Measurements from ENCODE around the gene TATDN2. TPM values are rescaled to one million over a fixed set of nuclear protein-coding genes. Genes with fewer than 3 reads are reported as not detected.

The TATDN2 gene
- polyA plus RNA-seq, 6 donors from 2014 or later = 5.5 to 12.4 (median 9.7) TPM

- DNase-seq (no peak), ATAC-seq (ENCODE audit: low read depth in 2 of 2) (no peak)
- Mint-ChIP-seq H3K27ac (peak overlapping the region in 3 of 6 donors; percentile 6 to 60 (median 17)), H3K9me3 (no peaks in the 10 kb centered on the region), H3K4me3 (no peak overlapping the region), H3K36me3 (no peaks in the 10 kb centered on the region), H3K27me3 (no peaks in the 10 kb centered on the region), H3K4me1 (peaks cover 5 to 17% (median 11%) of the 10 kb centered on the region in 3 donors)
Measured at GRCh38 chr3:10280177-10280529, 31.9 kb downstream of the TATDN2 start.

- no peaks in the 10 kb centered on the region for H3K9me3 Mint-ChIP-seq
- H3K4me1 Mint-ChIP-seq = peaks cover 9 to 18% (median 14%) of the 10 kb centered on the region in 3 donors
- ATAC-seq (ENCODE audit: low read depth in 2 of 2) (no peak), DNase-seq (no peak)
- no peak overlapping the region for H3K4me3 Mint-ChIP-seq
- no peaks in the 10 kb centered on the region for H3K36me3 Mint-ChIP-seq
- H3K27me3 Mint-ChIP-seq = no peaks in the 10 kb centered on the region
- peak overlapping the region in 2 of 6 donors; percentile 42 to 59 for H3K27ac Mint-ChIP-seq
Measured at GRCh38 chr3:10280571-10280970, 32.3 kb downstream of the TATDN2 start.

DNA sequence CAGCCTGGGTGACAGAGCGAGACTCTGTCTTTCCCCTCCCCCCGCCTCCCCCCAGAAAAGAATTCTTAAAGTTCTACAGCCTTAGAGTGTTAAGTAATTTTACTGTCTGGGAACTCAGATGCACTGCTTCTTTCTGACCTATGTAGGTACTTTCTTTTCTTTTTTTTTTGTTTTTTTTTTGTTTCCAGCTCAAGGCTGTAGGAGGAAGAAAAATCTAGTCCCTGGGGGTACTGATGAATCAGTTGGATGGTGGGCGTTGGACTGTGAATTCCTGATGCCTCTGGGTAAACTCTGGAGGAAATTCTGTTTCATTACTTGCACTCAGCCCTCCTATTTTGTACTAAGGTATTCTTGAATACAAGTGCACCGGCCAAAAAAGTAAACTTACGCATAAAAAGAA is 33.7 kb downstream of the TATDN2 start:
- H3K27ac Mint-ChIP-seq = peak overlapping the region in 3 of 6 donors; percentile 34 to 91 (median 39)
- no peaks in the 10 kb centered on the region for H3K9me3 Mint-ChIP-seq
- H3K4me3 Mint-ChIP-seq = no peak overlapping the region
- H3K27me3 Mint-ChIP-seq = no peaks in the 10 kb centered on the region
- no peak for DNase-seq
- no peak for ATAC-seq (ENCODE audit: low read depth in 2 of 2)
- H3K4me1 Mint-ChIP-seq = peaks cover 9 to 20% (median 15%) of the 10 kb centered on the region in 3 donors
- no peaks in the 10 kb centered on the region for H3K36me3 Mint-ChIP-seq

- no peak overlapping the region for H3K27ac Mint-ChIP-seq
- H3K4me3 Mint-ChIP-seq = peak overlapping the region in 1 of 8 donors; percentile 1
- H3K4me1 Mint-ChIP-seq = peaks cover 9 to 19% (median 19%) of the 10 kb centered on the region in 3 donors
- ATAC-seq (ENCODE audit: low read depth in 2 of 2) = no peak
- H3K27me3 Mint-ChIP-seq = no peaks in the 10 kb centered on the region
- no peaks in the 10 kb centered on the region for H3K9me3 Mint-ChIP-seq
- DNase-seq = no peak
- no peaks in the 10 kb centered on the region for H3K36me3 Mint-ChIP-seq
Measured at GRCh38 chr3:10283638-10284037, 35.4 kb downstream of the TATDN2 start.

- H3K4me3 Mint-ChIP-seq = no peak overlapping the region
- DNase-seq = no peak
- no peaks in the 10 kb centered on the region for H3K36me3 Mint-ChIP-seq
- H3K27ac Mint-ChIP-seq = peak overlapping the region in 3 of 6 donors; percentile 50 to 70 (median 67)
- no peaks in the 10 kb centered on the region for H3K9me3 Mint-ChIP-seq
- peaks cover 9 to 19% (median 19%) of the 10 kb centered on the region in 3 donors for H3K4me1 Mint-ChIP-seq
- ATAC-seq (ENCODE audit: low read depth in 2 of 2) = peak; percentile 60 to 66
- no peaks in the 10 kb centered on the region for H3K27me3 Mint-ChIP-seq
Measured at GRCh38 chr3:10284496-10284895, 36.2 kb downstream of the TATDN2 start.

DNA sequence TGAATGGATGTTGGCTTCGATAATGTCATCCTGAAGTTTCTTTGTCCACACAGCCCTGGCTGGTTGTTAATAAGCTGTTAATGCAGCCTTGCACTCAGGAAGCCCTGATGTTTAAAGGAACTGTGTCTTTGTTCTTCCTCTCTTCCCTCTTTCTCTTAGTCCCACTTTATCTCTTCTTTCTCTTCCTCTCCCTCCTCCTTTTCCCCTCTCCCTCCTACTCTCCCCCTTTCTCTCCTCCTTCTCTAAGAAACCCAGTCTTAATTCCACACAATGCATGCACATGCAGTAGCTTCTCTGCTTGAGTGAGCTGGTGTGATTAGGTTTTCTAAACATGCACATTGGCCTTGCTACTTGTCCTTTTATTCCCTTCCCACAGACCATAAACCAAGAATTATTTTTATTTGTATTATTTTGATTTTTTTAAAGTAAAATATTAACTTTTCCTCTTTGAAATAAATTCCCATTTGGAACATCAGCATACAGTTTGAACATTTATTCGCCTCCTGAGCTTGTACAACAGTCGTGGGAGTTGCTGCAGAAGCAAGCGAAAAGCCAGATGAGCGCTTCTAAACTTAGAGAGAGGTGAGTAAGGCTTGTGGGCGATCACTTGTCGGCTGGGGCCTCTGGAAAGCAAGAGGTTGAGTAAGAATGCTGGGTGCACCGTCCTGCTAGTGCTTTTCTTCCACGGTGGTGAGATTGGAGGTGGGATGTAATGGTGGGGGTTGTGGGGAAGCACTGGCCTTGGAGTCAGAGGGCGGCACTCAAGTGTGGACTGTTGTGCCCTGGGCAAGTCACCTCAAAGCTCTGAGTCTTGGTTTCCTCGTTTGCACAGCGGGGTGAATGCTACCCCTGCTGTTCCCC is 37.2 kb downstream of the TATDN2 start:
- Mint-ChIP-seq H3K27me3 (no peaks in the 10 kb centered on the region), H3K4me3 (no peak overlapping the region)
- no peak for ATAC-seq (ENCODE audit: low read depth in 2 of 2)

GRCh38 chr3:10286133-10286524 is 37.9 kb downstream of the TATDN2 start:
- ATAC-seq (ENCODE audit: low read depth in 2 of 2) = no peak
- no peak overlapping the region for H3K4me3 Mint-ChIP-seq
- H3K27me3 Mint-ChIP-seq = no peaks in the 10 kb centered on the region
- H3K4me1 Mint-ChIP-seq = peaks cover 9 to 21% (median 20%) of the 10 kb centered on the region in 3 donors
- H3K9me3 Mint-ChIP-seq = no peaks in the 10 kb centered on the region
- no peak overlapping the region for H3K27ac Mint-ChIP-seq
- DNase-seq = no peak
- H3K36me3 Mint-ChIP-seq = no peaks in the 10 kb centered on the region

More for the DNA sequence above, 37.2 kb downstream of the TATDN2 start:
- peak overlapping the region in 1 of 6 donors; percentile 50 for H3K27ac Mint-ChIP-seq
- H3K4me1 Mint-ChIP-seq = peaks cover 9 to 19% (median 19%) of the 10 kb centered on the region in 3 donors
- no peaks in the 10 kb centered on the region for H3K36me3 Mint-ChIP-seq
- H3K9me3 Mint-ChIP-seq = no peaks in the 10 kb centered on the region
- DNase-seq = no peak

DNA sequence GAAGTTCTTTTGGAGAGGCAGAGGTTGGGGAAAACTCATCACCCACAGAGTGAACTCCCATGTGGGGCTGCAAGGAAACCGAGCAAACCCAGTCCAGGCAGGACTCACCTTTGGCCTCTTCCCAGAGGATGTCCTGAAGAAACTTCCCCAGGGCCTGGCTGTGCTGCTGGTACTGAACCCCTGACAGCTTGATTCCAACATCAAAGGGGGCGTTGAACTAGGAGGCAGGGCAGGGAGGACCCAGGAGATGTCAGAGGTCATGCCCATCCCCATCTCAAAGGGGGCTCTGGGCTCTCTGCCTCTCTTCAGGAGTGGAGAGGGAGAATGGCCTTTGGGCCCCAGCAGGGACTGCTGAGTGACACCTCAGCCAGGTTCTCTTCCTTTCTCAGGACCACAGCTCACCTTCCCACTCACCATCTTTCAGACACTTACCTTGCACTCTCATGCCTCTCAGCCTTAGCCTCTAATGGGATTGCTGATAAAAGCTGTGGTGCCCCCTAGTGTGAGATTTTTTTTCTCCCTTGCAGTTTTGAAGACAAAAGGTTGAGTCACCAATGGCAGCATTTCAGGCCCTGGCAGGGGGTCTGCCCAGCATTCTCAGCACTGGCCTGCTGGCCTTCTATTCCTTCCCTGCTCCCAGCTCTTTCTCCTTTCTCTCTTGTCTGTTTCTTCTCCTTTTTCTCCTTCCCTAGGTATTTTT is 38.5 kb downstream of the TATDN2 start:
- Mint-ChIP-seq H3K4me3 (no peak overlapping the region), H3K27me3 (no peaks in the 10 kb centered on the region), H3K4me1 (peaks cover 14 to 27% (median 26%) of the 10 kb centered on the region in 3 donors), H3K36me3 (no peaks in the 10 kb centered on the region), H3K27ac (peak overlapping the region in 5 of 6 donors; percentile 0 to 82 (median 19)), H3K9me3 (no peaks in the 10 kb centered on the region)
- ATAC-seq (ENCODE audit: low read depth in 2 of 2) = peak; percentile 34 to 49
- DNase-seq = peak; percentile 23

GRCh38 chr3:10287936-10288574 is 39.8 kb downstream of the TATDN2 start:
- ATAC-seq (ENCODE audit: low read depth in 2 of 2) (no peak), DNase-seq (no peak)
- Mint-ChIP-seq H3K4me3 (no peak overlapping the region), H3K27me3 (no peaks in the 10 kb centered on the region), H3K4me1 (peaks cover 26 to 40% (median 39%) of the 10 kb centered on the region in 3 donors), H3K27ac (peak overlapping the region in 2 of 6 donors; percentile 72 to 81), H3K36me3 (no peaks in the 10 kb centered on the region), H3K9me3 (no peaks in the 10 kb centered on the region)

DNA sequence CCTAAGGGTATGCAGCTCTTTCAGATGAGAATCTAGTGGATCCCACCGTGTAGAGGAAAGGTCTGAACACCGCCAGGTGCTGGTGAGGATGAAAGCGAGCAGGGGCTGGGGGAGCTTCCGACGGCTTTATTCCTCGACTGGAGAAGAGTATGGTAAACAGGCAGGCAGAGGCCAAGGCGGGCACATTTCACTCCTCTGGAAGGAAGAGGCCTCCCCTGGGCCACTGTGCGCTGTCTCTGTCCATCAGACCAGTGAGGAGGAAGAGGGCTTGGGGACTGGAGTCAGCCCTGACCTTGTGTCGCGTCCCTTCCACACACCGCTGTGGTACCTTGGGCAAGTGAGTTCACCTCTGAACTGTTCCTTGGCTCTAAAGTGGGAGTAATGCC is 40.3 kb downstream of the TATDN2 start:
- peaks cover 27 to 45% (median 40%) of the 10 kb centered on the region in 3 donors for H3K4me1 Mint-ChIP-seq
- DNase-seq = no peak
- H3K9me3 Mint-ChIP-seq = no peaks in the 10 kb centered on the region
- ATAC-seq (ENCODE audit: low read depth in 2 of 2) = no peak
- H3K4me3 Mint-ChIP-seq = no peak overlapping the region
- H3K27ac Mint-ChIP-seq = peak overlapping the region in 1 of 6 donors; percentile 81
- no peaks in the 10 kb centered on the region for H3K27me3 Mint-ChIP-seq
- no peaks in the 10 kb centered on the region for H3K36me3 Mint-ChIP-seq

DNA sequence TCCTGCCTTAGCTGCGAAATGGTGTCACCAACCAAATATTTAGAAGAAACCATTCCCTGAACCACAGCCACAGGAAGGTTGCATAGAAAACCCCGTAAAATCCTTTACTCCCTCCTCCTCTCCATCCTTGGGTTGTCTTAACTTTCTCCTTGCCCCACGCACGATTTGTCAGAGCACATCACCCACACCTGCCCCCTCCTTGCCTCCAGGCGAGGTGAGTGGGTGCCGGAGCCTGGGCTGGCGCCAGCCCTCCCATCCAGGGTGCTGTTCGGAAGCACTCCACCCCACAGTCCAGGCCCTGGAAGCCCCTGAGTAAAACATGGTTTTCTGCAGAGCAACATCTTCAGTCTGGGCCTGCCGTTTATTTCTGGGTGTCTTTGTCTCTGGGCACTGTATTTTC is 40.8 kb downstream of the TATDN2 start:
- ATAC-seq (ENCODE audit: low read depth in 2 of 2) (no peak), DNase-seq (no peak)
- no peak overlapping the region for H3K4me3 Mint-ChIP-seq
- no peaks in the 10 kb centered on the region for H3K9me3 Mint-ChIP-seq
- H3K27me3 Mint-ChIP-seq = no peaks in the 10 kb centered on the region
- H3K27ac Mint-ChIP-seq = peak overlapping the region in 2 of 6 donors; percentile 39 to 42
- H3K4me1 Mint-ChIP-seq = peaks cover 29 to 50% (median 43%) of the 10 kb centered on the region in 3 donors
- no peaks in the 10 kb centered on the region for H3K36me3 Mint-ChIP-seq

DNA sequence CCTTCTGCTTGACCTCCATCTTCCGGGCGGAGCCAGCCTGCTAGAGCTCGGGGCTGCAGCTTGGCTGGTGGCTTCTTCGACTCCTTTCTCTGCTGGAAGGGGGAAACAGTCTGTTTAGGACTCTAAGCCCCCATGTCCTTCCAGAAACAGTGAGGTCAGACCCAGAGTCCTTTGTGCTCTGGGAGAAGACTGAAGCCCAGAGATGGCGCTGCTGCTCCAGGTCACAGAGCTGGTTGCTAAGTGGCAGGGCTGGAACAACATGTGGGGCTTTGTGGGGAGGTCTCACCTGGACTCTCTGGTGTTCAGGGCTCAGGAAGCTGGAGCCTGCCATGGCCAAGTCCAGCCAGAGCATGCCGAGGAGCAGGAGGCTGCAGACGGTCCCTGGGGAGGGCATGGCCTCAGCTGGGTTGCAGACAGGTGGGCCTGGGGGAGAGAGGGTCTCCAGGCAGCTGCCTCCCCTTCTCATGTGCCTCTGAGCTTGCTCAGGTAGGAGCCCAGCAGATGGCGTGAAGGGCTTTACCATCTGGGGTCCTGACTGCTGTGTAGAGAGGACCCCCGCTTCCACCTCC is 41.6 kb downstream of the TATDN2 start:
- no peak for DNase-seq
- H3K27me3 Mint-ChIP-seq = no peaks in the 10 kb centered on the region
- H3K36me3 Mint-ChIP-seq = no peaks in the 10 kb centered on the region
- H3K4me1 Mint-ChIP-seq = peaks cover 31 to 48% (median 43%) of the 10 kb centered on the region in 3 donors
- no peak overlapping the region for H3K4me3 Mint-ChIP-seq
- no peaks in the 10 kb centered on the region for H3K9me3 Mint-ChIP-seq
- H3K27ac Mint-ChIP-seq = peak overlapping the region in 3 of 6 donors; percentile 22 to 87 (median 39)
- ATAC-seq (ENCODE audit: low read depth in 2 of 2) = no peak

GRCh38 chr3:10290481-10291176 is 42.4 kb downstream of the TATDN2 start:
- Mint-ChIP-seq H3K9me3 (no peaks in the 10 kb centered on the region), H3K4me3 (no peak overlapping the region), H3K4me1 (peaks cover 29 to 46% (median 44%) of the 10 kb centered on the region in 3 donors), H3K36me3 (no peaks in the 10 kb centered on the region), H3K27ac (peak overlapping the region in 4 of 6 donors; percentile 33 to 87 (median 68)), H3K27me3 (no peaks in the 10 kb centered on the region)
- DNase-seq (no peak), ATAC-seq (ENCODE audit: low read depth in 2 of 2) (no peak)

Measured in naive B cell (primary cell).